ENCODE data around the gene MYO1H.

GRCh38 chr12:109433618-109434017, 85.9 kb downstream of the MYO1H start:
- TF ChIP-seq CTCF (IDR thresholded peaks at IDR 0.05) (peak in 1 of 3 experiments; percentile 39), POLR2AphosphoS5 (IDR thresholded peaks at IDR 0.05) (no peak), POLR2A (IDR thresholded peaks at IDR 0.05; ENCODE audit: low read depth) (no peak)
